Renal cortical epithelial cell (primary cell): ENCODE data around the gene TAPBP. TPM values are rescaled to one million over a fixed set of nuclear protein-coding genes. Genes with fewer than 3 reads are reported as not detected.
"Not testable (repeated sequence)": the region's sequence is repeated elsewhere in the genome, so short reads cannot be mapped to it uniquely, and the experiment has no call there.

Experiments used
- DNase-seq: peaks from one replicate; pipeline ENCODE4 v3.0.0-alpha.2; 2011; ENCODE audit warnings: low read depth
- total RNA-seq: library from RNA; depleted of rRNA; stranded (reverse); fragments of >200 nt; gene quantifications from 2 replicates; pipeline ENCODE4 v1.2.3, GENCODE V29; 2014

The TAPBP gene
- total RNA-seq, 1 donor from 2014 or later = 147 TPM

GRCh38 chr6:33276581-33276863 is 37.4 kb downstream of the TAPBP start:
- no peak for DNase-seq

- not testable (repeated sequence) for DNase-seq
Measured at GRCh38 chr6:33275795-33276580, 37.9 kb downstream of the TAPBP start.

- DNase-seq = no peak
Measured at GRCh38 chr6:33273924-33274902, 39.7 kb downstream of the TAPBP start.

- no peak for DNase-seq
Measured at GRCh38 chr6:33273129-33273923, 40.6 kb downstream of the TAPBP start.

GRCh38 chr6:33272275-33273128 is 41.4 kb downstream of the TAPBP start:
- peak; percentile 11 for DNase-seq

GRCh38 chr6:33271468-33272274 is 42.2 kb downstream of the TAPBP start, which contains the start of the genes RPS18 and VPS52:
Gene RPS18 (plus strand): TSS chr6:33272075. CDS start chr6:33272120, 45 bp downstream.
Gene VPS52 (minus strand): TSS chr6:33271876. CDS start chr6:33271675, 201 bp downstream.
- DNase-seq = peak; percentile 98

- no peak for DNase-seq
Measured at GRCh38 chr6:33271117-33271467, 42.8 kb downstream of the TAPBP start.

GRCh38 chr6:33264015-33264414 is 49.9 kb downstream of the TAPBP start:
- no peak for DNase-seq

GRCh38 chr6:33262490-33262889 is 51.4 kb downstream of the TAPBP start:
- not testable (repeated sequence) for DNase-seq

GRCh38 chr6:33259032-33259431 is 54.8 kb downstream of the TAPBP start:
- DNase-seq = no peak

GRCh38 chr6:33254591-33254990 is 59.3 kb downstream of the TAPBP start:
- no peak for DNase-seq

GRCh38 chr6:33252759-33253158 is 61.1 kb downstream of the TAPBP start:
- no peak for DNase-seq

GRCh38 chr6:33251395-33252012 is 62.4 kb downstream of the TAPBP start:
- no peak for DNase-seq

- no peak for DNase-seq
Measured at GRCh38 chr6:33250731-33251130, 63.1 kb downstream of the TAPBP start.

GRCh38 chr6:33249732-33250630 is 63.9 kb downstream of the TAPBP start:
- DNase-seq = peak; percentile 95
